Subcutaneous adipose tissue (tissue), 4 donors: Measurements from ENCODE around the gene ERVFRD-1. TPM values are rescaled to one million over a fixed set of nuclear protein-coding genes. Genes with fewer than 3 reads are reported as not detected.

Experiments
- CTCF ChIP-seq: fragments of 450-650 bp; IDR thresholded peaks from one replicate; pipeline ENCODE4 v1.5.1; 2016; ENCODE audit warnings: low read depth, mild to moderate bottlenecking, control low read depth, antibody characterized with exemption, moderate library complexity
- total RNA-seq, 4 donors: library from RNA; depleted of rRNA; stranded (reverse); fragments of >200 nt; gene quantifications; one replicate each; pipeline ENCODE4 v1.1.0, GENCODE V29; 2016

Gene ERVFRD-1
- total RNA-seq, 4 donors from 2014 or later = 0.17 to 0.65 (median 0.44) TPM; not detected in 1

DNA sequence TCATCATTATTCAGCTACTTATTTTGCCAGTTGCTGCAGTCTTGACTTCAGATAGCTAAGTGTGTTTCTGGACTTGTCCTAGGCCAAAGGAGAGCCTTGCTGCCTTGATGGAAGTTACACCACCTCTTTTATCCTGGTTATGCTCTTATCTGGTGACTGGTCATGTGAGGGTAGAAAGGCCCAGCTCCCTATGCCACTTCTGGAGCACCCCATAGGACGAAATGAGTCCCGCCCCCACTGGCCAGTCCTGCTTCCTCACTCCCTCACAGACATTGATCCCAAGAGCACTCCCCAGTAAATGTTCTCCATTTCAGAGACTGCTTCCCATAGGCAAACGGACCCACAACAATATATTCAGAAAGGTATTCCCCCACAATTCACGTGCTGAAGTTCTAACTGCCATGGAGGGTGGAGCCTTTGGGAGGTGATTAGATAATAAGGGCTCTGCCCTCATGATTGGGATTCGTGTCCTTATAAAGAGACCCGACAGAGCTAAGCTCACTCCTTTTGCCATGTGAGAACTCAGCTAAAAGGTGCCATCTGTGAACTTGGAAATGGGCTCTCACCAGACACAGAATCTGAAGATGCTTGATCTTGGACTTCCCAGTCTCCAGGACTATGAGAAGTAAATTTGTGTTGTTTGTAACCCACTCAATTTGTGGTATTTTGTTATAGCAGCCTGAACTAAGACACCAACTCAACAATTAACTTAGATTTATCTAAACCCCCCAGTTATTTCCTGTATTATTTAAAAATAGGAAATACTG lies 45.9 kb downstream of the ERVFRD-1 start:
- TF ChIP-seq CTCF = no peak

DNA sequence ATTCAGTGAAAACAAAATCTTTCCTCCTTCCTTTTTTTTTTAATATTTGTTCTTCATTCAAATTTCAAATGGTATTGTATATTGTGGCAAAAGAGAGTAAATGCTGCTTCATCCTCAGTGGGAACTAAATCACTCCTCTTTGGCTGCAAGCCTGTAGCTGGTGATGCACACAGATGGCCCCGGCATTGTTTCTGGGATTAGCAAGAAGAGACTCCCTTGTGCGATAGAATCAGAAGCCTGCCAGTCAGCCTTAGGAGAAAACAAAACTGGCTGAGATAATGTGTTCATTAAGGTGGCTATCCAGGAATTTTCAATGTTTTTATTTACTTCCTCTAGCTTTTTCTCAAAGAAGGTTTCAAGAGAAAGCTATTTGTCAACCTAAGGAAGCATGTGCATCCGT lies 46.7 kb downstream of the ERVFRD-1 start:
- no peak for TF ChIP-seq CTCF

DNA sequence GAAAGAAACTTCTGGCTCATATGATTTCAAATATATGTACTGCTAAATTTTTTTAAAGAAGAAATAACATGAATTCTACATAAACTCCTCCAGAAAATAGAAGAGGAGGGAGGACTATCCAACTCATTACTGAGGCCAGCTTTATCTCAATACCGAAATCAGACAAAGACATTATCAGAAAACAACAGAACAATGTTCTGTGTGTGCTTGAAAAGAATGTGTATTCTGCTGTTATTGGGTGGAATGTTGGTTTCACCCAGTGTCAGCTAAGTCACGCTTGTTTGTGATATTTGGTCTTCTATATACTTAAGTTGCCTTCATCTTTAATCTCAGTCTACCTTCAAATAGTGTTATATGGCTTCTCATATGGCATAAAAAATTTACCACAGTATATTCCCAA lies 48.8 kb downstream of the ERVFRD-1 start:
- TF ChIP-seq CTCF = no peak

GRCh38 chr6:11062083-11062482 lies 49.4 kb downstream of the ERVFRD-1 start:
- no peak for TF ChIP-seq CTCF

- TF ChIP-seq CTCF = no peak
Observed at GRCh38 chr6:11058406-11058805, 53.1 kb downstream of the ERVFRD-1 start.

- TF ChIP-seq CTCF = no peak
Observed at GRCh38 chr6:11056871-11057270, 54.7 kb downstream of the ERVFRD-1 start.

DNA sequence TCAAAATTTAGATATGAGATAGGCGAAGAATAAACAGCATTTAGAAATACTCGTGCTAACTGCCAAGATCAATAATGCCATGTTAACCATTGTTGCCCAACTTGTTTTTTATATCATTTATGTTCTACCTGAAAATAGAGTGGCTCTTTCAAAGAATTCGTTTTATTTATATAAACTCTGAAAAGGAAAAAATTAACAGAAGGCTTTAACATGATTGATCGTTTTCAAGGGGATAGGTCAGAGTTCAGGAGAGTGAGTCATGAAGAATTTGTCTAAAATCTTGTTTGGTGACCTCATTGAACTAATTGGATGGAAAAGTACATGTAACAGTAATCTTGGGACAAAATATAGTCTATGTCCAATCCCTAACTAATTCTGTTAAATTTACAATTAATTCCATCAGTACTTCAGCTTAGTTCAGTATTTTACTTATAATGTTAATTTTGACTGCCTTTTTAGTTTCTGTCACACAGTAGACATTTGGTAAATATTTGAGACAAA lies 56.3 kb downstream of the ERVFRD-1 start:
- TF ChIP-seq CTCF = no peak
